Activated T-cell treated with anti-CD3 and anti-CD28 coated beads for 24 hours (primary cell): ENCODE measurements around the gene UNC45B.
"Not testable (repeated sequence)": the region's sequence is repeated elsewhere in the genome, so short reads cannot be mapped to it uniquely, and the experiment has no call there.

Source experiments
- DNase-seq: peaks from one replicate; pipeline ENCODE4 v3.0.0-alpha.2; 2020; ENCODE audit warnings: low read depth

Gene UNC45B

GRCh38 chr17:35172321-35172720 lies 24.7 kb downstream of the UNC45B start:
- DNase-seq = not testable (repeated sequence)

- DNase-seq = no peak
Observed at GRCh38 chr17:35174835-35175334, 27.3 kb downstream of the UNC45B start.

GRCh38 chr17:35175638-35176415 lies 28.2 kb downstream of the UNC45B start:
- no peak for DNase-seq

- DNase-seq = no peak
Observed at GRCh38 chr17:35176897-35177296, 29.3 kb downstream of the UNC45B start.

GRCh38 chr17:35179379-35179778 lies 31.8 kb downstream of the UNC45B start:
- DNase-seq = not testable (repeated sequence)

GRCh38 chr17:35183332-35183731 lies 35.7 kb downstream of the UNC45B start:
- DNase-seq = no peak

GRCh38 chr17:35184274-35184673 lies 36.7 kb downstream of the UNC45B start:
- DNase-seq = no peak

GRCh38 chr17:35185849-35186248 lies 38.2 kb downstream of the UNC45B start:
- DNase-seq = no peak

GRCh38 chr17:35187481-35187880 lies 39.9 kb downstream of the UNC45B start:
- DNase-seq = no peak

- no peak for DNase-seq
Observed at GRCh38 chr17:35188111-35188510, 40.5 kb downstream of the UNC45B start.

- no peak for DNase-seq
Observed at GRCh38 chr17:35189291-35189690, 41.7 kb downstream of the UNC45B start.

- DNase-seq = no peak
Observed at GRCh38 chr17:35191001-35191695, 43.5 kb downstream of the UNC45B start.

GRCh38 chr17:35192708-35193107 lies 45.1 kb downstream of the UNC45B start:
- no peak for DNase-seq

- DNase-seq = not testable (repeated sequence)
Observed at GRCh38 chr17:35194001-35194400, 46.4 kb downstream of the UNC45B start, which contains the start of gene SLC35G3. Gene SLC35G3, minus strand, starts transcription at chr17:35194393. Its CDS starts 86 bp downstream, at chr17:35194307.

- DNase-seq = not testable (repeated sequence)
Observed at GRCh38 chr17:35195062-35195461, 47.4 kb downstream of the UNC45B start.

GRCh38 chr17:35202582-35202981 lies 55.0 kb downstream of the UNC45B start:
- not testable (repeated sequence) for DNase-seq

- DNase-seq = no peak
Observed at GRCh38 chr17:35210741-35211140, 63.1 kb downstream of the UNC45B start.

GRCh38 chr17:35212668-35213067 lies 65.1 kb downstream of the UNC45B start:
- DNase-seq = no peak

GRCh38 chr17:35213412-35213940 lies 65.9 kb downstream of the UNC45B start:
- no peak for DNase-seq

GRCh38 chr17:35214192-35214591 lies 66.6 kb downstream of the UNC45B start:
- DNase-seq = no peak

- DNase-seq = no peak
Observed at GRCh38 chr17:35214631-35215273, 67.1 kb downstream of the UNC45B start.

GRCh38 chr17:35217107-35217506 lies 69.5 kb downstream of the UNC45B start:
- DNase-seq = no peak
